ENCODE measurements around the gene ATG5. TPM values are rescaled to one million over a fixed set of nuclear protein-coding genes. Genes with fewer than 3 reads are reported as not detected.

The ATG5 gene
- 25.6 and 26.9 TPM in 2 replicates for total RNA-seq (2022)
- percentile 69 among the genes with signal in this experiment for Bru-seq, nascent RNA
- percentile 58 among the genes with signal in this experiment for BruChase-seq, experiment 1, labeled RNA remaining after a 2-hour chase
- BruChase-seq, experiment 2, labeled RNA remaining after a 6-hour chase = percentile 54 among the genes with signal in this experiment
- long read RNA-seq, transcript ATG5-201 (8 exons, 3,092 nt) = minor isoform, 7 of 100 reads
- long read RNA-seq, transcript ATG5-208 (7 exons, 3,035 nt) = minor isoform, 20 of 100 reads
- long read RNA-seq, transcript ATG5-204 (8 exons, 3,216 nt) = major isoform, 47 of 100 reads
- long read RNA-seq, partial matches to known transcripts = 1 of 100 reads
- long read RNA-seq, other reads (novel, unspliced or antisense) = 25 of 100 reads

- Histone ChIP-seq H3K36me3 (ENCODE audit: control insufficient read depth, insufficient read depth, low read length) (no peaks in the 10 kb centered on the region), H3K27me3 (replicated peaks; ENCODE audit: control insufficient read depth, insufficient read depth, low read length) (no peaks in the 10 kb centered on the region; the same call in 1 of the 2 replicates), H3K4me3 (ENCODE audit: low read depth, low read length) (peak within 1 kb of the TSS; percentile 56), H3K9me3 (no peaks in the 10 kb centered on the region), H3K4me1 (peaks cover 11% of the 10 kb centered on the region)
- Mint-ChIP-seq H3K9me3 (ENCODE audit: unreplicated experiment) (peaks cover 10% of the 10 kb centered on the region), H3K27ac (ENCODE audit: unreplicated experiment) (peak within 1 kb of the TSS; percentile 98), H3K4me3 (ENCODE audit: unreplicated experiment) (peak within 1 kb of the TSS; percentile 97), H3K27me3 (ENCODE audit: insufficient read depth, unreplicated experiment) (peaks cover 13% of the 10 kb centered on the region), H3K36me3 (ENCODE audit: insufficient read depth, unreplicated experiment) (peaks cover 10% of the 10 kb centered on the region), H3K4me1 (ENCODE audit: low read depth, unreplicated experiment) (peaks cover 18% of the 10 kb centered on the region)
- TSS peak; percentile 99 for BruUV-seq (replicated peaks)
- CTCF ChIA-PET = interaction anchor here (0.7 to 1.4 kb wide), 4 partner anchors 10 to 702 kb away, joined by 3 to 8 read pairs (median 5); partner anchors contain the start of gene MTRES1
- intact Hi-C loops (cut with micrococcal nuclease; ENCODE audit: unreplicated experiment) = loop anchor here (1.0 kb wide), 1 partner anchor 239 kb away; the partner anchor contains the start of gene PRDM1
- DNase-seq = peak; percentile 99
- no peak for TF ChIP-seq CTCF (IDR thresholded peaks at IDR 0.05; ENCODE audit: insufficient read depth in 1 of 2, low read depth in 1 of 2, low read length in 1 of 2, severe bottlenecking in 1 of 2, unreplicated experiment in 1 of 2)
- POLR2A ChIA-PET = interaction anchor here (0.5 to 1.0 kb wide), 5 partner anchors 9 to 98 kb away, joined by 3 to 8 read pairs (median 4); no protein-coding TSS in a partner anchor
Observed at GRCh38 chr6:106325336-106326178, at the start of gene ATG5. Gene ATG5 (minus strand): TSS chr6:106325760. CDS start chr6:106316208, 9,552 bp downstream.

- Histone ChIP-seq H3K4me3 (ENCODE audit: low read depth, low read length) (no peak overlapping the region), H3K27me3 (replicated peaks; ENCODE audit: control insufficient read depth, insufficient read depth, low read length) (no peaks in the 10 kb centered on the region; the same call in 1 of the 2 replicates), H3K4me1 (no peaks in the 10 kb centered on the region), H3K36me3 (ENCODE audit: control insufficient read depth, insufficient read depth, low read length) (no peaks in the 10 kb centered on the region), H3K9me3 (no peaks in the 10 kb centered on the region)
- ChIA-PET POLR2A (no interaction called here), CTCF (no interaction called here)
- no peaks in the 10 kb centered on the region for H3K9me3 Mint-ChIP-seq (ENCODE audit: unreplicated experiment)
- intact Hi-C loops (cut with micrococcal nuclease; ENCODE audit: unreplicated experiment) = no loop called here
- no peaks in the 10 kb centered on the region for H3K36me3 Mint-ChIP-seq (ENCODE audit: insufficient read depth, unreplicated experiment)
- TF ChIP-seq CTCF (IDR thresholded peaks at IDR 0.05; ENCODE audit: insufficient read depth in 1 of 2, low read depth in 1 of 2, low read length in 1 of 2, severe bottlenecking in 1 of 2, unreplicated experiment in 1 of 2) = no peak
- no peak overlapping the region for H3K27ac Mint-ChIP-seq (ENCODE audit: unreplicated experiment)
- H3K4me3 Mint-ChIP-seq (ENCODE audit: unreplicated experiment) = no peak overlapping the region
- H3K27me3 Mint-ChIP-seq (ENCODE audit: insufficient read depth, unreplicated experiment) = peaks cover 10% of the 10 kb centered on the region
- DNase-seq = no peak
- no TSS peak for BruUV-seq (replicated peaks)
- H3K4me1 Mint-ChIP-seq (ENCODE audit: low read depth, unreplicated experiment) = no peaks in the 10 kb centered on the region
Observed at GRCh38 chr6:106373502-106374239, 48.1 kb upstream of the ATG5 start.

Data from Caco-2 (cell line).